Measurements from ENCODE around the gene MICB.

Gene MICB

GRCh38 chr6:31465718-31466117 lies 32.2 kb upstream of the MICB start:
- Histone ChIP-seq H3K9me2 (replicated peaks; ENCODE audit: insufficient read depth, low read length) (no peaks in the 10 kb centered on the region), H3K27ac (ENCODE audit: low read depth, low read length) (no peak overlapping the region), H4K20me1 (ENCODE audit: low read depth, low read length) (no peaks in the 10 kb centered on the region), H3K36me3 (ENCODE audit: low read length) (no peaks in the 10 kb centered on the region), H3K9me3 (ENCODE audit: insufficient read depth, low read length) (no peaks in the 10 kb centered on the region), H3F3A (ENCODE audit: insufficient read depth) (no peaks in the 10 kb centered on the region), H2AFZ (ENCODE audit: low read depth, low read length, severe bottlenecking) (no peak overlapping the region), H3K4me3 (ENCODE audit: insufficient read depth, low read length, poor library complexity, severe bottlenecking) (no peak overlapping the region), H3K4me2 (ENCODE audit: low read depth, low read length, poor library complexity, severe bottlenecking) (no peak overlapping the region), H3K9ac (ENCODE audit: low read length) (no peak overlapping the region), H3K79me2 (ENCODE audit: insufficient read depth, low read length) (no peaks in the 10 kb centered on the region), H3K27me3 (ENCODE audit: low read length) (no peaks in the 10 kb centered on the region)
- TF ChIP-seq CTCF (IDR thresholded peaks at IDR 0.05; ENCODE audit: insufficient read depth, low read length, poor library complexity, severe bottlenecking) (no peak), EZH2phosphoT487 (conservative IDR thresholded peaks at IDR 0.05; ENCODE audit: low read length) (no peak)

DNA sequence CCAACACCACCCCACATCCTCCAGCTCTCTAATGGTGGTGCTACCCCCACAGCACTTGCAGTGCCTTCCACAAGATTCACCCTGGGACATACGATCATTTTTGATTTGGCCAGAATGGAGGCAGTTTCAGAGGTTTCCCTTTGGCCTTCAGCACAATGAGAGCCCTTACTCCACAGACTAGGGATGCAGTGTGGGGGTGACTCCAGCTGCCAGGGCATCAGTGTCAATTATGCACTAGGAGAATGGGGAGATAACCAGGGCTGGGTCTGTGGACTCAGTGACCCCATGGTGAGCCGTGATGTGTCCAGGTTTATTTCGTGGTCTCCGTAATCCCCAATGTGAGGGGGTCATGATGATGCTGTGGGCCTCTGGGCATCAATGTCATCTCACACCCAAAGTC lies 31.5 kb upstream of the MICB start:
- no peaks in the 10 kb centered on the region for H3K79me2 ChIP-seq (ENCODE audit: insufficient read depth, low read length)
- no peaks in the 10 kb centered on the region for H3K27me3 ChIP-seq (ENCODE audit: low read length)
- no peak overlapping the region for H3K4me2 ChIP-seq (ENCODE audit: low read depth, low read length, poor library complexity, severe bottlenecking)
- H3K27ac ChIP-seq (ENCODE audit: low read depth, low read length): no peak overlapping the region
- no peaks in the 10 kb centered on the region for H3K36me3 ChIP-seq (ENCODE audit: low read length)
- no peak for TF ChIP-seq EZH2phosphoT487 (conservative IDR thresholded peaks at IDR 0.05; ENCODE audit: low read length)
- no peak for TF ChIP-seq CTCF (IDR thresholded peaks at IDR 0.05; ENCODE audit: insufficient read depth, low read length, poor library complexity, severe bottlenecking)
- H3K9me2 ChIP-seq (replicated peaks; ENCODE audit: insufficient read depth, low read length): no peaks in the 10 kb centered on the region
- H2AFZ ChIP-seq (ENCODE audit: low read depth, low read length, severe bottlenecking): no peak overlapping the region
- H3K9ac ChIP-seq (ENCODE audit: low read length): no peak overlapping the region
- H3K9me3 ChIP-seq (ENCODE audit: insufficient read depth, low read length): no peaks in the 10 kb centered on the region
- no peaks in the 10 kb centered on the region for H3F3A ChIP-seq (ENCODE audit: insufficient read depth)
- no peak overlapping the region for H3K4me3 ChIP-seq (ENCODE audit: insufficient read depth, low read length, poor library complexity, severe bottlenecking)
- no peaks in the 10 kb centered on the region for H4K20me1 ChIP-seq (ENCODE audit: low read depth, low read length)

- Histone ChIP-seq H3K9me3 (ENCODE audit: insufficient read depth, low read length) (no peaks in the 10 kb centered on the region), H3K27ac (ENCODE audit: low read depth, low read length) (no peak overlapping the region), H2AFZ (ENCODE audit: low read depth, low read length, severe bottlenecking) (no peak overlapping the region), H3F3A (ENCODE audit: insufficient read depth) (no peaks in the 10 kb centered on the region), H3K36me3 (ENCODE audit: low read length) (no peaks in the 10 kb centered on the region), H3K79me2 (ENCODE audit: insufficient read depth, low read length) (no peaks in the 10 kb centered on the region), H3K27me3 (ENCODE audit: low read length) (no peaks in the 10 kb centered on the region), H3K9me2 (replicated peaks; ENCODE audit: insufficient read depth, low read length) (no peaks in the 10 kb centered on the region), H3K4me2 (ENCODE audit: low read depth, low read length, poor library complexity, severe bottlenecking) (no peak overlapping the region), H3K9ac (ENCODE audit: low read length) (no peak overlapping the region), H3K4me3 (ENCODE audit: insufficient read depth, low read length, poor library complexity, severe bottlenecking) (no peak overlapping the region), H4K20me1 (ENCODE audit: low read depth, low read length) (no peaks in the 10 kb centered on the region)
- TF ChIP-seq CTCF (IDR thresholded peaks at IDR 0.05; ENCODE audit: insufficient read depth, low read length, poor library complexity, severe bottlenecking): no peak
- no peak for TF ChIP-seq EZH2phosphoT487 (conservative IDR thresholded peaks at IDR 0.05; ENCODE audit: low read length)
Measured at GRCh38 chr6:31467151-31467550, 30.8 kb upstream of the MICB start.

DNA sequence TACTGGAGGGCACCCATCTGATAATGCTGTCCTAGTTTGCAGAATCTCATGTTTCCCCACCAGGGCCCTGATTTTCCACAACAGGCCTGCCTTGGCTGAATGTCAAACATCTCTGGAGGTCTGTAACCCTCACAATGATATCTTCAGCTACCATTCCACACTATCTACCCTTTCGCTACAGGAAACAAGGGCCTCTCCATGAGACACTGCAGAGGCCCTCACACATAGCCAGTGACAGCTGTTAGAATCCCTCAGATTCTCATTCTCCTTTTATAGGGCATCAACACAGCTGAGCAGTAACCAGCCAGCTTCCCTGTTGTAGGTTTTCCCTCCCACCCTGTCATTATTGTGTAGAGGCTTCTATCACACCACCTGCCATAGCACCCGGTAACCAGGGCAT lies 29.6 kb upstream of the MICB start:
- no peaks in the 10 kb centered on the region for H3K27me3 ChIP-seq (ENCODE audit: low read length)
- TF ChIP-seq EZH2phosphoT487 (conservative IDR thresholded peaks at IDR 0.05; ENCODE audit: low read length): no peak
- TF ChIP-seq CTCF (IDR thresholded peaks at IDR 0.05; ENCODE audit: insufficient read depth, low read length, poor library complexity, severe bottlenecking): no peak
- H3K4me2 ChIP-seq (ENCODE audit: low read depth, low read length, poor library complexity, severe bottlenecking): no peak overlapping the region
- no peaks in the 10 kb centered on the region for H3K9me2 ChIP-seq (replicated peaks; ENCODE audit: insufficient read depth, low read length)
- H4K20me1 ChIP-seq (ENCODE audit: low read depth, low read length): no peaks in the 10 kb centered on the region
- no peaks in the 10 kb centered on the region for H3K36me3 ChIP-seq (ENCODE audit: low read length)
- H3K4me3 ChIP-seq (ENCODE audit: insufficient read depth, low read length, poor library complexity, severe bottlenecking): no peak overlapping the region
- no peaks in the 10 kb centered on the region for H3F3A ChIP-seq (ENCODE audit: insufficient read depth)
- no peak overlapping the region for H3K9ac ChIP-seq (ENCODE audit: low read length)
- no peak overlapping the region for H2AFZ ChIP-seq (ENCODE audit: low read depth, low read length, severe bottlenecking)
- H3K9me3 ChIP-seq (ENCODE audit: insufficient read depth, low read length): no peaks in the 10 kb centered on the region
- H3K27ac ChIP-seq (ENCODE audit: low read depth, low read length): no peak overlapping the region
- H3K79me2 ChIP-seq (ENCODE audit: insufficient read depth, low read length): no peaks in the 10 kb centered on the region

All from SU-DHL-6 (cell line).